CD4-positive, alpha-beta T cell treated with Interleukin-6 at 100 ng/mL for 8 hours (primary cell): ENCODE measurements around the gene YWHAE.
"Not testable (repeated sequence)": the region's sequence is repeated elsewhere in the genome, so short reads cannot be mapped to it uniquely, and the experiment has no call there.

Experiments used
- DNase-seq: peaks from one replicate; pipeline ENCODE4 v3.0.0-alpha.2; 2020; ENCODE audit warnings: mixed read lengths, low spot score

YWHAE gene

GRCh38 chr17:1373707-1374237 lies 26.2 kb downstream of the YWHAE start:
- DNase-seq, result no peak

- no peak for DNase-seq
These were observed 27.4 kb downstream of the YWHAE start for GRCh38 chr17:1372618-1373017.

- DNase-seq, result no peak
These were observed 28.0 kb downstream of the YWHAE start for GRCh38 chr17:1371893-1372590.

- DNase-seq, result no peak
These were observed 31.4 kb downstream of the YWHAE start for GRCh38 chr17:1368588-1368987.

- DNase-seq, result no peak
These were observed 32.7 kb downstream of the YWHAE start for GRCh38 chr17:1367351-1367745.

GRCh38 chr17:1366234-1366633 lies 33.8 kb downstream of the YWHAE start:
- DNase-seq, result no peak

GRCh38 chr17:1365445-1366039 lies 34.5 kb downstream of the YWHAE start:
- DNase-seq, result peak; percentile 74

GRCh38 chr17:1362964-1363363 lies 37.1 kb downstream of the YWHAE start:
- no peak for DNase-seq

- DNase-seq, result peak; percentile 30
These were observed 37.8 kb downstream of the YWHAE start for GRCh38 chr17:1362065-1362848.

- peak; percentile 7 for DNase-seq
These were observed 39.0 kb downstream of the YWHAE start for GRCh38 chr17:1360975-1361374.

- not testable (repeated sequence) for DNase-seq
These were observed 39.7 kb downstream of the YWHAE start for GRCh38 chr17:1360315-1360714.

GRCh38 chr17:1354030-1354429 lies 46.0 kb downstream of the YWHAE start:
- no peak for DNase-seq

GRCh38 chr17:1352530-1352929 lies 47.5 kb downstream of the YWHAE start:
- DNase-seq, result not testable (repeated sequence)

- no peak for DNase-seq
These were observed 48.1 kb downstream of the YWHAE start for GRCh38 chr17:1351971-1352370.

- DNase-seq, result no peak
These were observed 48.7 kb downstream of the YWHAE start for GRCh38 chr17:1351275-1351674.

GRCh38 chr17:1347589-1348323 lies 52.3 kb downstream of the YWHAE start:
- DNase-seq, result no peak

- no peak for DNase-seq
These were observed 55.5 kb downstream of the YWHAE start for GRCh38 chr17:1344521-1344920.

- DNase-seq, result no peak
These were observed 56.5 kb downstream of the YWHAE start for GRCh38 chr17:1343554-1343953.

GRCh38 chr17:1340371-1340770 lies 59.7 kb downstream of the YWHAE start:
- DNase-seq, result no peak

- no peak for DNase-seq
These were observed 68.3 kb downstream of the YWHAE start for GRCh38 chr17:1331708-1332107.

GRCh38 chr17:1329745-1330343 lies 70.2 kb downstream of the YWHAE start:
- DNase-seq, result no peak

- DNase-seq, result no peak
These were observed 71.6 kb downstream of the YWHAE start for GRCh38 chr17:1328437-1328836.
